ENCODE data around the gene KRTAP5-6. TPM values are rescaled to one million over a fixed set of nuclear protein-coding genes. Genes with fewer than 3 reads are reported as not detected.

The KRTAP5-6 gene
- 10 to 100 TPM in 1 of 4 donors, 1 to 10 TPM in 1, not detected in 2; 2.3 to 24.1 TPM for total RNA-seq

- TF ChIP-seq POLR2A (IDR thresholded peaks at IDR 0.05), result no peak
- no peak for TF ChIP-seq EP300 (IDR thresholded peaks at IDR 0.05)
- no peak for TF ChIP-seq POLR2AphosphoS5 (IDR thresholded peaks at IDR 0.05)
- no peak for TF ChIP-seq CTCF (IDR thresholded peaks at IDR 0.05)
- H3K4me3 ChIP-seq, result no peak within 1 kb of the TSS
- 91% methylated on average over 9 of the region's 11 CpGs for WGBS
- peak in 1 of 2 donors; percentile 55 for DNase-seq (ENCODE audit: low spot score in 2 of 2)
- peaks cover 19% of the 10 kb centered on the region for H3K4me1 ChIP-seq
- H3K36me3 ChIP-seq, result no peaks in the 10 kb centered on the region
- H3K9me3 ChIP-seq, result peaks cover 3% of the 10 kb centered on the region
- H3K27ac ChIP-seq, result no peak within 1 kb of the TSS
- H3K27me3 ChIP-seq, result no peaks in the 10 kb centered on the region
These were observed at the start of gene KRTAP5-6 for GRCh38 chr11:1696608-1697570. KRTAP5-6 (plus strand) TSS chr11:1697195; CDS start chr11:1697246, 51 bp downstream.

- no peak for DNase-seq (ENCODE audit: low spot score in 2 of 2)
- Histone ChIP-seq H3K27ac (no peak overlapping the region), H3K36me3 (no peaks in the 10 kb centered on the region), H3K4me3 (no peak overlapping the region), H3K9me3 (no peaks in the 10 kb centered on the region), H3K27me3 (peaks cover 10% of the 10 kb centered on the region), H3K4me1 (peaks cover 9% of the 10 kb centered on the region)
- TF ChIP-seq POLR2AphosphoS5 (IDR thresholded peaks at IDR 0.05), result no peak
- no peak for TF ChIP-seq POLR2A (IDR thresholded peaks at IDR 0.05)
- no peak for TF ChIP-seq CTCF (IDR thresholded peaks at IDR 0.05)
- TF ChIP-seq EP300 (IDR thresholded peaks at IDR 0.05), result no peak
- WGBS, result 92% methylated on average over 25 of the region's 35 CpGs
These were observed 48.9 kb upstream of the KRTAP5-6 start for GRCh38 chr11:1647901-1648652.

- Histone ChIP-seq H3K4me3 (no peak overlapping the region), H3K27ac (no peak overlapping the region), H3K27me3 (peaks cover 12% of the 10 kb centered on the region), H3K9me3 (no peaks in the 10 kb centered on the region), H3K4me1 (peaks cover 12% of the 10 kb centered on the region), H3K36me3 (no peaks in the 10 kb centered on the region)
- TF ChIP-seq POLR2AphosphoS5 (IDR thresholded peaks at IDR 0.05) (no peak), CTCF (IDR thresholded peaks at IDR 0.05) (no peak), EP300 (IDR thresholded peaks at IDR 0.05) (no peak), POLR2A (IDR thresholded peaks at IDR 0.05) (no peak)
- 89% methylated on average over 24 of the region's 28 CpGs for WGBS
- no peak for DNase-seq (ENCODE audit: low spot score in 2 of 2)
These were observed 48.2 kb upstream of the KRTAP5-6 start for GRCh38 chr11:1648653-1649420.

GRCh38 chr11:1650034-1650917, 46.7 kb upstream of the KRTAP5-6 start:
- Histone ChIP-seq H3K4me1 (peaks cover 12% of the 10 kb centered on the region), H3K9me3 (no peaks in the 10 kb centered on the region), H3K36me3 (no peaks in the 10 kb centered on the region), H3K27me3 (peaks cover 16% of the 10 kb centered on the region), H3K27ac (no peak overlapping the region), H3K4me3 (no peak overlapping the region)
- TF ChIP-seq CTCF (IDR thresholded peaks at IDR 0.05) (no peak), POLR2AphosphoS5 (IDR thresholded peaks at IDR 0.05) (no peak), POLR2A (IDR thresholded peaks at IDR 0.05) (no peak), EP300 (IDR thresholded peaks at IDR 0.05) (no peak)
- 57% methylated on average over 13 of the region's 15 CpGs for WGBS
- peak in 1 of 2 donors; percentile 66 for DNase-seq (ENCODE audit: low spot score in 2 of 2)

Measured in suprapubic skin (tissue), 4 donors.